WI38 (cell line): ENCODE results near the gene PLEKHG4B.
"Not testable (repeated sequence)": the region's sequence is repeated elsewhere in the genome, so short reads cannot be mapped to it uniquely, and the experiment has no call there.

Experiments
- H3K4me3 ChIP-seq: 2 replicates; pipeline ENCODE4 v1.5.1; 2011; ENCODE audit warnings: low read depth, mild to moderate bottlenecking, control low read depth, low read length
- TF ChIP-seq, protein P1 (sequence below): IDR thresholded peaks from 2 replicates; pipeline ENCODE4 v1.5.1; 2012; ENCODE audit warnings: low read depth, mild to moderate bottlenecking, control low read depth, low read length

PLEKHG4B gene

DNA sequence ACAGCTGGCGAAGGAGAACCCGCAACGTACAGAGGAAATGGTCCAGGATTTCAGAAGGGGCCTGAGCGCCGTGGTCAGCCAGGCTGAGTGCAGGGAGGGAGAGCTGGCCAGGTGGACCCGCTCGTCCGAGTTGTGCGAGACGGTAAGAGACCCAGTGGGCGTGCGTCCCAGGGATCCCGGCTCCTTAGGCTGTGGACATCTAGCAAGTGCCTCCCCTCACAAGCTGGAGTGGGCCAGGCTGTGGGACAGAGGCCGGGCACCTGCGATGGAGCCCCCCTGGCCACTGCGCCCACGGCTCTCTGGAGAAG lies 69.8 kb downstream of the PLEKHG4B start:
- TF ChIP-seq, protein P1, sequence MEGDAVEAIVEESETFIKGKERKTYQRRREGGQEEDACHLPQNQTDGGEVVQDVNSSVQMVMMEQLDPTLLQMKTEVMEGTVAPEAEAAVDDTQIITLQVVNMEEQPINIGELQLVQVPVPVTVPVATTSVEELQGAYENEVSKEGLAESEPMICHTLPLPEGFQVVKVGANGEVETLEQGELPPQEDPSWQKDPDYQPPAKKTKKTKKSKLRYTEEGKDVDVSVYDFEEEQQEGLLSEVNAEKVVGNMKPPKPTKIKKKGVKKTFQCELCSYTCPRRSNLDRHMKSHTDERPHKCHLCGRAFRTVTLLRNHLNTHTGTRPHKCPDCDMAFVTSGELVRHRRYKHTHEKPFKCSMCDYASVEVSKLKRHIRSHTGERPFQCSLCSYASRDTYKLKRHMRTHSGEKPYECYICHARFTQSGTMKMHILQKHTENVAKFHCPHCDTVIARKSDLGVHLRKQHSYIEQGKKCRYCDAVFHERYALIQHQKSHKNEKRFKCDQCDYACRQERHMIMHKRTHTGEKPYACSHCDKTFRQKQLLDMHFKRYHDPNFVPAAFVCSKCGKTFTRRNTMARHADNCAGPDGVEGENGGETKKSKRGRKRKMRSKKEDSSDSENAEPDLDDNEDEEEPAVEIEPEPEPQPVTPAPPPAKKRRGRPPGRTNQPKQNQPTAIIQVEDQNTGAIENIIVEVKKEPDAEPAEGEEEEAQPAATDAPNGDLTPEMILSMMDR: no peak
- H3K4me3 ChIP-seq: no peak overlapping the region

GRCh38 chr5:162190-162564 lies 70.2 kb downstream of the PLEKHG4B start:
- TF ChIP-seq, protein P1: no peak

GRCh38 chr5:162565-163337 lies 70.8 kb downstream of the PLEKHG4B start:
- TF ChIP-seq, protein P1: no peak
- no peak overlapping the region for H3K4me3 ChIP-seq

More at GRCh38 chr5:162190-162564, 70.2 kb downstream of the PLEKHG4B start:
- H3K4me3 ChIP-seq: no peak overlapping the region

DNA sequence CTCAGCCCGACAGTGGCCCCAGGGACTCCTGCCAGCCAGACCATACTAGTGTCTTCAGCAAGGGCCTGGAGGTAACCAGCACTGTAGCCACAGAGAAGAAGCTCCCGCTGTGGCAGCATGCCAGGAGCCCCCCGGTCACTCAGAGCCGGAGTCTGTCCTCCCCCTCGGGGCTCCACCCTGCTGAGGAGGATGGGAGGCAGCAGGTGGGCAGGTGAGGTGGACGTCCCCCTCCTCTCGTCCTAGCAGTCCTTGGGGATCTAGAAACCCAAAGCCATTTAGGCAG lies 71.3 kb downstream of the PLEKHG4B start:
- no peak overlapping the region for H3K4me3 ChIP-seq
- TF ChIP-seq, protein P1: no peak

- TF ChIP-seq, protein P1: no peak
These were observed 71.9 kb downstream of the PLEKHG4B start for GRCh38 chr5:163841-164240.

DNA sequence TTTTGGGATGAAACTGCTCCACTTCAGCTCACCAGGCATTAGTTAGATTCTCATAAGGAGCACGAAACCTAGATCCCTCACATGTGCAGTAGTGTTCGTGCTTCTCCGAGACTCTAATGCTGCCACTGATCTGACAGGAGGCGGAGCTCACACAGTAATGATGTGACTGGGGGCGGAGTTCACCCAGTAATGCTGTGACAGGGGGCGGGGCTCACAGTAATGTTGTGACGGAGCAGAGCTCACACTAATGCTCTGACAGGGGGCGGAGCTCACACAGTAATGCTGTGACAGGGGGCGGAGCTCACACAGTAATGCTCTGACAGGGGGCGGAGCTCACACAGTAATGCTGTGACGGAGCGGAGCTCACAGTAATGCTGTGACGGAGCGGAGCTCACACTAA lies 72.3 kb downstream of the PLEKHG4B start:
- TF ChIP-seq, protein P1: no peak
- H3K4me3 ChIP-seq: no peak overlapping the region

More at GRCh38 chr5:163841-164240, 71.9 kb downstream of the PLEKHG4B start:
- no peak overlapping the region for H3K4me3 ChIP-seq

GRCh38 chr5:164783-165182 lies 72.8 kb downstream of the PLEKHG4B start:
- H3K4me3 ChIP-seq: not testable (repeated sequence)
